HepG2 (cell line): Measurements from ENCODE around the gene TUT1. TPM values are rescaled to one million over a fixed set of nuclear protein-coding genes. Genes with fewer than 3 reads are reported as not detected.

ENCODE experiments used
- ATAC-seq: fragments of 200-7000 bp; cut with Tn5 transposase; 3 replicates; pipeline ENCODE4 v1.9.1; 2020; ENCODE audit warnings: mild to moderate bottlenecking, moderate library complexity
- BruUV-seq: library from RNA; stranded (reverse); fragments of 400-500 nt; replicated peaks from 2 replicates; lab custom pipeline; 2021; lab: Mats Ljungman, UMichigan
- CTCF ChIA-PET: fragments of 300-600 bp; formaldehyde crosslinking; extraction: SDS; loops from one replicate; lab custom pipeline; 2021; ENCODE audit warnings: low total read pairs, inconsistent platforms, low intra/inter-chr PET ratio; lab: Yijun Ruan, JAX
- POLR2A ChIA-PET: fragments of 350-600 bp; sonication (Branson Sonifier 250); formaldehyde crosslinking; loops from one replicate; lab custom pipeline; 2020; ENCODE audit warnings: antibody characterized with exemption, inconsistent platforms; lab: Yijun Ruan, JAX
- DNase-seq: peaks from one replicate; pipeline ENCODE4 v3.0.0-alpha.2; 2015; ENCODE audit warnings: low spot score
- FAIRE-seq: peaks from 3 replicates; lab custom pipeline; 2011; peaks lifted over from hg19 to GRCh38; lab: Jason Lieb, UNC
- H2AFZ ChIP-seq: one replicate; pipeline ENCODE4 v1.6.1; 2011; ENCODE audit warnings: low read length, inconsistent platforms
- H3K27ac ChIP-seq: fragments of 300-600 bp; 3 replicates; pipeline ENCODE4 v1.8.0; 2011; ENCODE audit warnings: mixed run types, mild to moderate bottlenecking, mixed read lengths, low read length, inconsistent platforms; ENCODE audit not compliant: insufficient read depth; ENCODE audit errors: extremely low read length
- H3K27me3 ChIP-seq, 2 experiments: fragments of 200-600 bp in 1 of 2; 2 replicates in 1 of 2; 3 replicates in 1 of 2; pipeline versions ENCODE4 v1.6.0 to v1.8.0; 2011; ENCODE audit warnings: low read length in 2 of 2, mild to moderate bottlenecking in 2 of 2, moderate library complexity in 2 of 2, inconsistent platforms in 1 of 2; ENCODE audit not compliant: insufficient read depth in 2 of 2, control insufficient read depth in 1 of 2
- H3K36me3 ChIP-seq, 2 experiments: fragments of 200-600 bp in 1 of 2; replicated peaks in 1 of 2; 2 replicates in 1 of 2; 3 replicates in 1 of 2; pipeline versions ENCODE4 v1.5.1 to v1.8.0; 2011; ENCODE audit warnings: low read length in 2 of 2, inconsistent platforms in 1 of 2; ENCODE audit not compliant: insufficient read depth in 2 of 2, control insufficient read depth in 1 of 2
- H3K4me1 ChIP-seq: 2 replicates; pipeline ENCODE4 v1.5.1; 2012; ENCODE audit warnings: low read length, inconsistent platforms; ENCODE audit not compliant: insufficient read depth
- H3K4me2 ChIP-seq: 2 replicates; pipeline ENCODE4 v1.6.0; 2011; ENCODE audit warnings: low read depth, low read length, inconsistent platforms
- H3K4me3 ChIP-seq, 3 experiments: fragments of 200-600 bp in 1 of 3; sonication (generic), shearing (Covaris generic) in 1 of 3; replicated peaks in 1 of 3; 2 replicates each; pipeline ENCODE4 v1.5.1; 2011 to 2016; ENCODE audit warnings: low read length in 3 of 3, inconsistent platforms in 2 of 3, low read depth in 2 of 3, mild to moderate bottlenecking in 2 of 3, control low read depth in 1 of 3, mixed read lengths in 1 of 3; ENCODE audit not compliant: insufficient read depth in 1 of 3
- H3K79me2 ChIP-seq: one replicate; pipeline ENCODE4 v1.6.1; 2011; ENCODE audit warnings: low read length, inconsistent platforms; ENCODE audit not compliant: insufficient read depth
- H3K9ac ChIP-seq: 2 replicates; pipeline ENCODE4 v1.6.0; 2011; ENCODE audit warnings: mild to moderate bottlenecking, low read depth, low read length, inconsistent platforms; ENCODE audit not compliant: insufficient read depth
- H3K9me3 ChIP-seq: 2 replicates; pipeline ENCODE4 v1.5.1; 2012; ENCODE audit warnings: mild to moderate bottlenecking, low read length
- H4K20me1 ChIP-seq: 2 replicates; pipeline ENCODE4 v1.6.0; 2011; ENCODE audit warnings: inconsistent platforms, mild to moderate bottlenecking, low read length, moderate library complexity; ENCODE audit not compliant: insufficient read depth
- ELF3 ChIP-seq: IDR thresholded peaks from 2 replicates; pipeline ENCODE4 v1.6.1; 2016; ENCODE audit warnings: missing genetic modification reagents, missing compliant biosample characterization
- FOXA3 ChIP-seq: IDR thresholded peaks from 2 replicates; pipeline ENCODE4 v1.6.1; 2016; ENCODE audit warnings: missing genetic modification reagents, missing compliant biosample characterization
- HHEX ChIP-seq: IDR thresholded peaks from 2 replicates; pipeline ENCODE4 v1.6.1; 2016; ENCODE audit warnings: control low read depth
- KLF13 ChIP-seq: sonication (generic); formaldehyde crosslinking; IDR thresholded peaks from 2 replicates; pipeline ENCODE4 v1.4.0; 2020; ENCODE audit warnings: mild to moderate bottlenecking, missing genetic modification reagents
- LBX2 ChIP-seq: sonication (generic); formaldehyde crosslinking; IDR thresholded peaks from 2 replicates; pipeline ENCODE4 v1.5.0; 2020; ENCODE audit warnings: missing genetic modification reagents, mild to moderate bottlenecking, borderline replicate concordance
- NONO ChIP-seq, 2 experiments: fragments of 450-650 bp in 1 of 2; sonication (generic) in 1 of 2; formaldehyde crosslinking in 1 of 2; IDR thresholded peaks in 1 of 2; conservative IDR thresholded peaks in 1 of 2; 2 replicates each; pipeline versions ENCODE4 v1.6.1 to v1.8.0; 2017 to 2022; ENCODE audit warnings: mild to moderate bottlenecking in 1 of 2, missing genetic modification reagents in 1 of 2, moderate library complexity in 1 of 2
- POLR2A ChIP-seq, 2 experiments: IDR thresholded peaks; 2 replicates each; pipeline ENCODE4 v1.6.1; 2011; ENCODE audit warnings: low read depth in 2 of 2, low read length in 2 of 2, mild to moderate bottlenecking in 1 of 2, moderate library complexity in 1 of 2; ENCODE audit not compliant: insufficient read depth in 1 of 2
- RNF2 ChIP-seq: fragments of 450-650 bp; conservative IDR thresholded peaks from 2 replicates; pipeline ENCODE4 v1.6.1; 2016; ENCODE audit warnings: low read depth
- SOX13 ChIP-seq, 3 experiments: fragments of 450-650 bp in 1 of 3; sonication (generic) in 1 of 3; formaldehyde crosslinking in 1 of 3; IDR thresholded peaks in 2 of 3; conservative IDR thresholded peaks in 1 of 3; 2 replicates each; pipeline versions ENCODE4 v1.5.0 to v1.6.1; 2016 to 2020; ENCODE audit warnings: antibody characterized with exemption in 1 of 3, mild to moderate bottlenecking in 1 of 3, missing compliant biosample characterization in 1 of 3, missing genetic modification reagents in 1 of 3, moderate library complexity in 1 of 3
- TRAFD1 ChIP-seq: sonication (generic); formaldehyde crosslinking; IDR thresholded peaks from 2 replicates; pipeline ENCODE4 v1.5.1; 2020; ENCODE audit warnings: missing genetic modification reagents, mild to moderate bottlenecking, borderline replicate concordance
- ZGPAT ChIP-seq: IDR thresholded peaks from 2 replicates; pipeline ENCODE4 v1.6.1; 2016; ENCODE audit warnings: mild to moderate bottlenecking
- ZNF138 ChIP-seq: sonication (generic); formaldehyde crosslinking; IDR thresholded peaks from 2 replicates; pipeline ENCODE4 v1.5.0; 2020; ENCODE audit warnings: mild to moderate bottlenecking, low read depth, missing genetic modification reagents
- ZNF263 ChIP-seq: sonication (generic); formaldehyde crosslinking; IDR thresholded peaks from 2 replicates; pipeline ENCODE4 v1.4.0; 2020; ENCODE audit warnings: missing genetic modification reagents
- ZNF317 ChIP-seq: sonication (generic); formaldehyde crosslinking; IDR thresholded peaks from 2 replicates; pipeline ENCODE4 v1.5.0; 2020; ENCODE audit warnings: mild to moderate bottlenecking, missing genetic modification reagents
- ZNF350 ChIP-seq: sonication (generic); formaldehyde crosslinking; IDR thresholded peaks from 2 replicates; pipeline ENCODE4 v1.4.0; 2020; ENCODE audit warnings: mild to moderate bottlenecking, low read depth, missing genetic modification reagents, borderline replicate concordance
- ZNF354B ChIP-seq: sonication (generic); formaldehyde crosslinking; IDR thresholded peaks from 2 replicates; pipeline ENCODE4 v1.8.0; 2022; ENCODE audit warnings: mild to moderate bottlenecking, missing genetic modification reagents
- ZNF414 ChIP-seq: sonication (generic); formaldehyde crosslinking; IDR thresholded peaks from 2 replicates; pipeline ENCODE4 v1.5.0; 2020; ENCODE audit warnings: missing genetic modification reagents
- ZNF510 ChIP-seq: sonication (generic); formaldehyde crosslinking; IDR thresholded peaks from 2 replicates; pipeline ENCODE4 v1.4.0; 2020; ENCODE audit warnings: low read depth, mild to moderate bottlenecking, missing genetic modification reagents
- ZNF564 ChIP-seq: sonication (generic); formaldehyde crosslinking; IDR thresholded peaks from 2 replicates; pipeline ENCODE4 v1.8.1; 2023; ENCODE audit warnings: mild to moderate bottlenecking, missing genetic modification reagents
- ZNF761 ChIP-seq: sonication (generic); formaldehyde crosslinking; conservative IDR thresholded peaks from 2 replicates; pipeline ENCODE4 v1.4.0; 2020; ENCODE audit warnings: mild to moderate bottlenecking, missing genetic modification reagents
- WGBS: methylation state at CpG from one replicate; pipeline ENCODE4 v1.1.6; 2017; ENCODE audit warnings: low lambda C conversion rate; 5-methylcytosine and 5-hydroxymethylcytosine counted together
- in situ Hi-C: cut with HindIII; loops from 2 replicates; pipeline ENCODE4 v1.10.0; 2017; ENCODE audit warnings: low pct_unique_long_range_greater_than_20kb; ENCODE audit not compliant: extremely low pct_ligation_motif_present
- intact Hi-C: fragments of 100-400 bp; cut with micrococcal nuclease; formaldehyde crosslinking; loops from one replicate; pipeline ENCODE4 v1.10.0; 2022; ENCODE audit not compliant: unreplicated experiment
- polyA plus RNA-seq, 8 experiments: library from polyadenylated mRNA; depleted of rRNA in 3 of 8; stranded (reverse) in 7 of 8; unstranded in 1 of 8; fragments of >200 nt; fragmentation: Illumina TruSeq in 4 of 8; extraction: Trizol in 4 of 8; gene quantifications; 2 replicates each; pipeline versions ENCODE4 v1.2.1 to v1.2.3, GENCODE V29; 2011 to 2016; ENCODE audit warnings: low read depth in 4 of 8, missing spikeins in 1 of 8, mixed read lengths in 1 of 8; ENCODE audit not compliant: insufficient read depth in 1 of 8
- total RNA-seq, 5 experiments: library from RNA; depleted of rRNA; stranded (reverse); fragments of >200 nt; fragmentation: Illumina TruSeq; extraction: Trizol; gene quantifications; 2 replicates each; pipeline ENCODE4 v1.2.3, GENCODE V29; 2016; ENCODE audit warnings: low read depth in 1 of 5

TUT1 gene
- total and polyA plus RNA-seq, 2 of the 13 experiments (the other 11 are each of a cell fraction or from before 2014, with no cell fraction given), result 9.7 to 14.3 TPM

- Histone ChIP-seq H3K27me3 (no peaks in the 10 kb centered on the region), H3K9ac (peak overlapping the region; percentile 96), H3K4me3 (peak overlapping the region; percentile 79 to 93 (median 79)), H2AFZ (no peak overlapping the region), H3K36me3 (no peaks in the 10 kb centered on the region), H3K27ac (peak overlapping the region; percentile 96), H4K20me1 (peaks cover 27% of the 10 kb centered on the region; the same call in 1 of the 2 replicates), H3K9me3 (no peaks in the 10 kb centered on the region), H3K79me2 (peaks cover 37% of the 10 kb centered on the region), H3K4me1 (peaks cover 71% of the 10 kb centered on the region), H3K4me2 (peak overlapping the region; percentile 99)
- intact Hi-C loops, result loop anchor here (10.0 kb wide), 1 partner anchor 153 kb away; no protein-coding TSS in a partner anchor
- no TSS peak for BruUV-seq
- FAIRE-seq (peak; percentile 63), ATAC-seq (peak; percentile 45), DNase-seq (peak; percentile 81)
- in situ Hi-C loops, result no loop called here
- ChIA-PET POLR2A (interaction anchor here (0.6 to 4.8 kb wide), 18 partner anchors 9 to 732 kb away, joined by 3 to 45 read pairs (median 6); partner anchors contain the start of genes EEF1G, HNRNPUL2, MTA2 and TTC9C), CTCF (no interaction called here)
- 2% methylated on average over 4 of the region's 8 CpGs for WGBS
- TF ChIP-seq ZNF564 (no peak), HHEX (CRISPR knock-in tag) (0 out of 2 replicates have a peak, but pooled peaks have one; percentile 28), POLR2A (IDR thresholded peaks at IDR 0.05; ENCODE audit: insufficient read depth in 1 of 2, low read depth in 2 of 2, low read length in 2 of 2) (peak in 1 of 2 experiments; percentile 73; a peak in 2 of 4 replicates), ZNF317 (CRISPR knock-in tag) (peak; percentile 82), ZNF510 (CRISPR knock-in tag) (0 out of 2 replicates have a peak, but pooled peaks have one; percentile 27), ZNF414 (0 out of 2 replicates have a peak, but pooled peaks have one; percentile 56), ZNF138 (CRISPR knock-in tag) (no peak), ZNF761 (CRISPR knock-in tag) (0 out of 2 replicates have a peak, but pooled peaks have one; percentile 21), ELF3 (CRISPR knock-in tag) (0 out of 2 replicates have a peak, but pooled peaks have one; percentile 24), SOX13 (IDR thresholded peaks at IDR 0.05) (peak; percentile 49; the same call in 1 of the 2 replicates), SOX13 (CRISPR knock-in tag; conservative IDR thresholded peaks at IDR 0.05 in 1 of 2, IDR thresholded peaks at IDR 0.05 in 1 of 2) (peak in 1 of 2 experiments; percentile 61; a peak in 2 of 4 replicates), ZNF350 (CRISPR knock-in tag) (no peak; the same call in 1 of the 2 replicates), ZNF263 (CRISPR knock-in tag) (no peak), ZNF354B (CRISPR knock-in tag) (no peak), TRAFD1 (CRISPR knock-in tag) (no peak; the same call in 1 of the 2 replicates), KLF13 (CRISPR knock-in tag) (no peak), RNF2 (no peak), FOXA3 (CRISPR knock-in tag) (peak; percentile 82), LBX2 (CRISPR knock-in tag) (no peak), NONO (IDR thresholded peaks at IDR 0.05) (no peak), NONO (CRISPR knock-in tag; conservative IDR thresholded peaks at IDR 0.05) (0 out of 2 replicates have a peak, but pooled peaks have one; percentile 34), ZGPAT (peak; percentile 62; the same call in 1 of the 2 replicates)
Observed at GRCh38 chr11:62547691-62548281, 43.5 kb downstream of the TUT1 start.
